IPS DF 6.9 (cell line): ENCODE data around the gene PCBP4.
A peak's percentile ranks its signal among the peaks of the same experiment; 100 is the strongest.

Source experiments
- DNase-seq: peaks from one replicate; pipeline ENCODE4 v3.0.0-alpha.2; 2013; ENCODE audit warnings: low read depth, low spot score
- H3K27ac ChIP-seq: one replicate; pipeline ENCODE4 v1.5.1; 2013; ENCODE audit warnings: low read length, control low read depth
- H3K27me3 ChIP-seq: 2 replicates; pipeline ENCODE4 v1.6.1; 2013; ENCODE audit warnings: mild to moderate bottlenecking, low read length; ENCODE audit not compliant: control insufficient read depth, insufficient read depth
- H3K36me3 ChIP-seq: 2 replicates; pipeline ENCODE4 v1.6.1; 2013; ENCODE audit warnings: low read length; ENCODE audit not compliant: control insufficient read depth, insufficient read depth
- H3K4me1 ChIP-seq: 2 replicates; pipeline ENCODE4 v1.6.1; 2013; ENCODE audit warnings: low read length; ENCODE audit not compliant: control insufficient read depth, insufficient read depth
- H3K4me3 ChIP-seq: 2 replicates; pipeline ENCODE4 v1.5.1; 2013; ENCODE audit warnings: mild to moderate bottlenecking, low read length
- H3K9me3 ChIP-seq: 2 replicates; pipeline ENCODE4 v1.6.1; 2013; ENCODE audit warnings: low read length, inconsistent platforms; ENCODE audit not compliant: control insufficient read depth, insufficient read depth
- WGBS: extraction: QIAGEN DNeasy Blood & Tissue Kit; methylation state at CpG from one replicate; pipeline ENCODE4 v1.1.7; 2013; ENCODE audit warnings: mixed read lengths, missing lambda C conversion rate; ENCODE audit not compliant: insufficient read length, insufficient coverage; 5-methylcytosine and 5-hydroxymethylcytosine counted together

Gene PCBP4

DNA sequence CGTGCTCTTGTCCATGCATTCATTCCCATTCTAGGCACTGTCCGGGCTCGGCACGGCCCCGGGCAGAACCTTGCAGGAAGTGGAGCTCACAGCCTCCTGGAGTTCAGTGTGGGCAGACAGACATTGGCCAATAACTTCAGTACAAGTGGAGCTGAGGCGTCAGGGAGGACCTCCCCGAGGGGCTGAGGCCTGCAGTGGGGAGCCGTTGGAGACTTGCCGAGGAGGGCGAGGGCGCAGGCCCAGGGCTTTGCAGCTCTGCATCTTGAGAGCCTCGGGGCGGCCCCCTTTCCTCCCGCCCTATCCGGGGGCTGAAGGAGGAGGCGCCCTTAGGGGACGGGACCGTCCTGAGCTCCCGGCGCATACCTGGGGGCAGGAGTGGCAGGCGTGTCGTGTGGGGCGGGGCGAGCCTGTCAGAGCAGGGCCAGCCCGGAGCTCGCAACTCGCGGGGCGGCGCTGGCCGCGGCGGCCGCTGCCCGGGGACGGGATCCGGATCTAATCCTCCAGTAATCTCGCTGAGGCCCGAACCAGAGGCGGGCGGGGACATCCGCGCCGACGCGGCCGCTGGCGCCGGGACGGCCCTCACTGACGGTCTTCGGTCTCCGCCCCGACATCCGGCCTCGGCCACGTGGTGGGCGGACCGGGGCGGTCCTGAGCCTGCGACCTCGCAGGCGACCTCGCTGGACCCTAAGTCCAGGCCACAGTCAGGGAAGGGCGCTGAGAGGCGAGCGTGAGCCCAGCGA, 15.8 kb upstream of the PCBP4 start, which contains the start of gene ACY1:
ACY1 (plus strand) TSS at position 698 of the 740 bp plus-strand sequence. CDS start 530 bp downstream, outside the sequence.
- peaks cover 4% of the 10 kb centered on the region; the same call in 1 of the 2 replicates for H3K4me1 ChIP-seq
- DNase-seq: no peak
- no peaks in the 10 kb centered on the region for H3K9me3 ChIP-seq
- no peak within 1 kb of the TSS for H3K27ac ChIP-seq
- WGBS: no CpG with 5 or more reads among the region's 68 CpGs
- H3K36me3 ChIP-seq: no peaks in the 10 kb centered on the region
- no peaks in the 10 kb centered on the region for H3K27me3 ChIP-seq
- peak within 1 kb of the TSS; percentile 14; the same call in 1 of the 2 replicates for H3K4me3 ChIP-seq

DNA sequence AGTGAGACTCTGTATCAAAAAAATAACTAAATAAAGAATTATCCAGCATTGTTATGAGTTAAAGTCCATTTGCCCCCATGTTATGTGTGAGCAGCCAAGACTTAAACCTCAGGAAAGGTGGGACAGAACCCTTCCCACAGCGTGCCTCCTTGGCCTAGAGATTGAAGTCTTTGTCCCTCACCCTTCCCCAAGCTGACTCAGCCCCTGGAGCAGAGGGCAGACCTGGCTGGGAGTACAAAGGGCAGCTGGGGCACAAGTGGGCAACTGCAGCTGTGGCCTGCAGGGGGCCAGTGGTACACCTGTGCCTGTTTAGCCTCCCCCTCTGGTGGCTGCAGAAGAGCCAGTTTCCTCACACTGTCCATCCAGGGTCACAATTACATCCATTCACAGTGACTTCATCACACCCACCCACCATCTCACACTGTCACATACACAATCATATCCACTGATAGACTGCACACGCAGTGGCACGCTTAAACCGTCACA, 15.1 kb upstream of the PCBP4 start:
- WGBS: no CpG with 5 or more reads among the region's 4 CpGs
- no peak for DNase-seq
- no peaks in the 10 kb centered on the region for H3K36me3 ChIP-seq

DNA sequence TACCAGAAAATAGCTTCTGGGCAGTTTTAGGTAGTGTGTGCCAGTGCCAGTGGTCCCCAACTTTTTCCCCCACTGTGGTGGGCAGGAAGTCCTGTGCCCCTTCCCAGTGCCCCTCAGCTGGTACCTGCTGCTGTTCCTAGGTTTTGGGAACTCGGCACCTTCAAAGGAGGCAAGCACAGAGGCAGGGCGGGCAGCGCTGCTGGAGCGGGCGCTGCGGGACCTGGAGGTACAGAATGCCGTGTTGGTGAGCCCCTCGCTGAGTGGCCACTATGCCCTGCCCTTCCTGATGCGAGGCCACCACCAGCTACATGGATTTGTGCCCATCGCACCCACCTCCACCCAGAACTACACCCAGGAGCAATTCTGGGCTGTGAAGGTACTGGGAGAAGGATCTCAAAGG, 13.0 kb upstream of the PCBP4 start:
- peaks cover 5% of the 10 kb centered on the region; the same call in 1 of the 2 replicates for H3K27me3 ChIP-seq
- H3K9me3 ChIP-seq: no peaks in the 10 kb centered on the region
- no peak overlapping the region for H3K27ac ChIP-seq
- H3K4me1 ChIP-seq: peaks cover 9% of the 10 kb centered on the region; the same call in 1 of the 2 replicates
- no CpG with 5 or more reads among the region's 10 CpGs for WGBS
- DNase-seq: no peak
- H3K36me3 ChIP-seq: no peaks in the 10 kb centered on the region
- H3K4me3 ChIP-seq: no peak overlapping the region

More for the DNA sequence above, 15.1 kb upstream of the PCBP4 start:
- H3K27ac ChIP-seq: no peak overlapping the region
- no peaks in the 10 kb centered on the region for H3K9me3 ChIP-seq
- H3K4me3 ChIP-seq: peak overlapping the region; percentile 14; the same call in 1 of the 2 replicates
- H3K4me1 ChIP-seq: peaks cover 4% of the 10 kb centered on the region; the same call in 1 of the 2 replicates
- no peaks in the 10 kb centered on the region; the same call in 1 of the 2 replicates for H3K27me3 ChIP-seq

DNA sequence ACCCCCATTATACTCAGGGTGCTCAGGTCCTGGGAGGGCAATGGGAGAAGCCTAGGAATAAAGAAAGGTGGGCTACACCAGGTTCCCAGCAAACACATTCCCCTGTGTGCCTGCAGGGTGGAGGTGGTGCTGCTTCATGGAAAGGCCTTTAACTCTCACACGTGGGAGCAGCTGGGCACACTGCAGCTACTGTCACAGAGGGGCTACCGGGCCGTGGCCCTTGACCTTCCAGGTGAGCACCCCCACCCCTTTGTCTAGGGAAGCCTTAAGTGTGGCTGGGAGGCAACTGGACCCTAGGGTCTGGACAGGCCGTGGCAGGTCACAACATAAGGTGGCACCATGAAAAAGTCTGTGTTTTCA, 10.9 kb upstream of the PCBP4 start:
- Histone ChIP-seq H3K27me3 (peaks cover 5% of the 10 kb centered on the region; the same call in 1 of the 2 replicates), H3K4me1 (peaks cover 14% of the 10 kb centered on the region), H3K36me3 (no peaks in the 10 kb centered on the region), H3K4me3 (no peak overlapping the region), H3K27ac (no peak overlapping the region), H3K9me3 (no peaks in the 10 kb centered on the region)
- no peak for DNase-seq
- no CpG with 5 or more reads among the region's 4 CpGs for WGBS

DNA sequence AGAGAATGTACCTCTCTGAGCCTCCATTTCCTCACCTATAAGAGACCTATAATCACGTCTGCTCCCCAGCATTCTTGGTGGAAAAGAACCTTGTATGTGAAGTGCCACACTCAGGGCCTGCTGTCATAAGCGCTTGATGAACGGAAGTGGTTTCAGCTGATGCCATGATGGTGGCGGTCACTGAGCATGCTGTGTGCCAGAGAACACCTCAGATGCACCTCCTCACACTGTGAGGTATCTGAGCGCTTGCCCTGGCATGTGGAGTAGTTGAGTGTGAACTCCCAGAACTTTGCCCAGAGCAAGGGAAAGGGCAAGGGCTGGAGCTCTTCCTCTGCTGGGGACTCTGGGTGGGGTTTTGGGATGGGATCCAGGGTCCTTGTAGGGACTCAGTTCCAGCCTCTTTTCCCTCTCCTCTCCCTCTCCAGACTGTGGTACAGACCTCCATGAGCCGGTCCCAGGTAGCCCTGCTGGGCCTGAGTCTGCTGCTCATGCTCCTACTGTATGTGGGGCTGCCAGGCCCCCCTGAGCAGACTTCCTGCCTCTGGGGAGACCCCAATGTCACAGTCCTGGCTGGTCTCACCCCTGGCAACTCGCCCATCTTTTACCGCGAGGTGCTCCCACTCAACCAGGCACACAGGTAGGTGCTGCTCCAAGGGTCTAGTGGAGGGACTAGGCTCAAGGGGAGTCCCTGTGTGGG, 10.3 kb upstream of the PCBP4 start:
- H3K4me3 ChIP-seq: no peak overlapping the region
- DNase-seq: no peak
- no peak overlapping the region for H3K27ac ChIP-seq
- no CpG with 5 or more reads among the region's 9 CpGs for WGBS
- H3K27me3 ChIP-seq: peaks cover 5% of the 10 kb centered on the region; the same call in 1 of the 2 replicates
- H3K36me3 ChIP-seq: no peaks in the 10 kb centered on the region
- H3K4me1 ChIP-seq: peaks cover 13% of the 10 kb centered on the region
- no peaks in the 10 kb centered on the region for H3K9me3 ChIP-seq

DNA sequence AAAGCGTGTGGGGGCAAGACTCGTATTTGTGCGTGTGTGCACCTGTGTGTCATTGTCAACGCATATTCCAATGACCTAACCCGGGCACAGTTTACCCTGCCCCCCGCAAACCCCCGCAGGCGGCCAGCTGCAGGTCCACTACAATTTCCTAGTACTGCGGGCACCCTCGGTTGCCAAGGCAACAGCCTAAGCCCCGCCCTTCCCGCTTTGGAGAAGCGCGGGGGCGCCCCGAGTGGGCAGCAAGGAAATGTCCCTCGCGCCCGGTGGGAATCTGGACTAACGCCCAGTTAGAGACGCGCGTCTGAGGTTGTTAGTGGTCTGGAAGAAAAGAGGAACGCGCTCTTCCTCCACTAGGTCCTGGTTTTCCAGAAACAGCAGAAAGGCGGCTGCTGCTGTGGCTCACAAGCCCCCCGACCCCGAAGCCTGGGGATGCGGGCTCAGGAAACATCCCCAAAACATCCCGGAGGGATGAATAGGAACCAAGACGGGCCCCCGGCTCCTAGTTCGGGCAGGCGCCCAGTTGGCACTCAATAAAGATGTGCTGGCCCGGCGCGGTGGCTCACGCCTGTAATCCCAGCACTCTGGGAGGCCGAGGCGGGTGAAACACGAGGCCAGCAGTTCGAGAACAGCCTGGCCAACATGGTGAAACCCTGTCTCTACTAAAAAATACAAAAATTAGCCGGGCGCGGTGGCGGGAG, 8.7 kb upstream of the PCBP4 start:
- Histone ChIP-seq H3K4me1 (peaks cover 12% of the 10 kb centered on the region), H3K4me3 (no peak overlapping the region; the same call in 1 of the 2 replicates), H3K9me3 (no peaks in the 10 kb centered on the region), H3K27me3 (peaks cover 5% of the 10 kb centered on the region; the same call in 1 of the 2 replicates), H3K36me3 (no peaks in the 10 kb centered on the region), H3K27ac (no peak overlapping the region)
- no CpG with 5 or more reads among the region's 46 CpGs for WGBS
- no peak for DNase-seq

DNA sequence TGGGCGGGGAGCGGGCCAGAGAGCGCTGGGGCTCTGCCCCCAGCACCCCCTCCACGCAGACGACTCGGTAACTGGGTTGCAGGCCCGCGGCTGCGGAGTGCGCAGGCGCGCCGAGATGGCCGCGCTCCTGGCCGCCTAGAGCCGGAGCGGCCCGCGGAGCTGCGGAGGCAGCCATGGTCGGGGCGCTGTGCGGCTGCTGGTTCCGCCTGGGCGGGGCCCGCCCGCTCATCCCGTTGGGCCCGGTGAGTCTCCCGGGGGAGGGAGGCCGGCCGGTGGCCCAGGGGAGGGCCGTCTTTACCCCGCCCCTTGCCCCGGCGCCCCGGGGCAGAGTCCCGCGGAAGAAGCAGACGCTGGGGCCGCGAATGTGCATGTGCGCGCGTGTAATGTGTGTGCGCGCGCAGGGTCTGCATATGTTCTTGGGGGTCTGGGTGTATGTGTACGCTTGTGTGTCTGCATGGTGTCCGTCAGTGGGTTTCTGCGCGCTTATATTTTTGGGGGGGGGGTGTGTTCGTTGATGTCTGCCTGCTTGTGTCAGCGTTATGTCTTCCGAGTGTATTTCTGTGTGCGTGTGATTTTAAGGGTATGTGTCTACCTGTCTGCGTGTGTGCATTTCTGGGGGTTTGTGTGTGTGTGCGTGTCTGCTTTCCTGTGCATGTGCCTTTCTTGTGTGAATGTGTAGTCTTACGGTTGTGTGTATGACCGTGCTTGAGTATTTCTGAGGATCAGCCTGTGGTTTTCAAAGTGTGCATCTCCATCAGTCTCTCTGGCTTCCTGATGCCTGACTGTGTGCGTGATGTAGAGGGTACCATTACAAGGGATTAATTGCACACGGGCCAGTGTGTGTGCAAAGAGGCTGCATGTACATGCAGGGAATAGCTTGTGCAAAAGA, 8.0 kb upstream of the PCBP4 start, which contains the start of gene ABHD14A:
ABHD14A (plus strand) TSS at position 102 of the 889 bp plus-strand sequence; CDS start at position 174, 72 bp downstream.
- H3K36me3 ChIP-seq: no peaks in the 10 kb centered on the region
- no peak for DNase-seq
- WGBS: no CpG with 5 or more reads among the region's 63 CpGs
- no peak within 1 kb of the TSS for H3K27ac ChIP-seq
- H3K4me3 ChIP-seq: peak within 1 kb of the TSS; percentile 44; the same call in 1 of the 2 replicates
- H3K4me1 ChIP-seq: peaks cover 12% of the 10 kb centered on the region
- H3K9me3 ChIP-seq: no peaks in the 10 kb centered on the region
- peaks cover 5% of the 10 kb centered on the region; the same call in 1 of the 2 replicates for H3K27me3 ChIP-seq

DNA sequence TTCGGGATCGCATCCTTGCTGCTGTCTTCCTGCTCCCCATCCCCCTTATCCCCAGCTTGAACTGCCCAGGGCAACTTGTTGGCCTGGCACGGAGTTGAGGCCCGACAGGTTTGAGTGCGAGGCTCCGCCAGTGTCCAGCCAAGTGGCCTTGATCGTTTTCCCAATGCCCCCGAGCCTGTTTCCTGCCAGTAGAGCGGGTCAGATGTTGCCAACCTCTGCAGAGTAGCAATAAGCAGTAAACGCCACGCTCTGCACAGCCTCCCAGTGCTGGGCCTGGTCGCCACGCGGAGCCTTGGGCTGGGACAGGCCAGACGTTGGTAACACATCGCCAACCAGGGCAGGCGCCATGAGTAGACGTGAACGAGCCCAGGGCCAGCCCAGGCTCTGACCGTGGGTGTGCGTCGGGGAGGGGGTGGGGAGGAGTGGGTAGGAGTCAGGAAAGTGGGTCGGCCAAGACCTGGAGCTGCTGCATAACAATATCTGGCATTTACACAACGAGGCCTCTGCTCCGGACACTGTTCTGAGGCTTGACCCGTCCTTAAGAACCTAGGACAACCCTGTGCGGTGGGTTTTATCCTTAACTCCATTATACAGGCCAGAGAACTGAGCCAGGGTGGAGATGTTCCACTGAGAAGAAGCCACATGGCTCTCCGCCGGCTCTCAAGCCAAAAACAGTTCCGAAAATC, 7.2 kb upstream of the PCBP4 start:
- no CpG with 5 or more reads among the region's 30 CpGs for WGBS
- H3K27ac ChIP-seq: no peak overlapping the region
- no peaks in the 10 kb centered on the region for H3K36me3 ChIP-seq
- peak overlapping the region; percentile 16; the same call in 1 of the 2 replicates for H3K4me3 ChIP-seq
- DNase-seq: no peak
- H3K4me1 ChIP-seq: peaks cover 13% of the 10 kb centered on the region
- no peaks in the 10 kb centered on the region for H3K9me3 ChIP-seq
- peaks cover 5% of the 10 kb centered on the region; the same call in 1 of the 2 replicates for H3K27me3 ChIP-seq

DNA sequence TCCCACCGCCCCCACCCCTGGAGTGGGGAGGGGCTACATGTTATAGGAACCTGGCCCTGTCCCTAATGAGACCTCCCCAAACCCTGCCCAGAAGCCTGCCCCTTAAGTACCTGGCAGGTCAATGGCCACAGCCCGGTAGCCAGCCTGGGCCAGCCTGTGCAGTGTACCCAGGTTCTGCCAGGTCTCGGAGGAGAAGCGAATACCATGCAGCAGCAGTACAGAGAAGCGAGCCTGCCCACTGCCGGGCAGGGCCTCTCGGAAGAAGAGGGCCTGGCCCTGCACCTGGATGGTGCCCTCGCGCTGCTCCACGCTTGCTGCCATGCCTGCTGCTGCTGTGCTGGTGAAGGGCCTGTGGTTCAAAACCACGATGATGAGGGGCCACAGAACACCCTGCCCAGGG, 4.1 kb upstream of the PCBP4 start:
- peaks cover 5% of the 10 kb centered on the region; the same call in 1 of the 2 replicates for H3K27me3 ChIP-seq
- no peak overlapping the region for H3K27ac ChIP-seq
- no peak overlapping the region for H3K4me3 ChIP-seq
- peaks cover 24% of the 10 kb centered on the region for H3K4me1 ChIP-seq
- H3K9me3 ChIP-seq: no peaks in the 10 kb centered on the region
- H3K36me3 ChIP-seq: no peaks in the 10 kb centered on the region
- no peak for DNase-seq
- WGBS: no CpG with 5 or more reads among the region's 11 CpGs
